22Rv1 (cell line): ENCODE data around the gene WNT8A.

ENCODE experiments used
- ZFX ChIP-seq: fragments of 450-650 bp; IDR thresholded peaks from 2 replicates; pipeline ENCODE4 v1.6.1; 2017; ENCODE audit warnings: antibody characterized with exemption, borderline replicate concordance
- TF ChIP-seq, protein P1 (sequence below): fragments of 450-650 bp; IDR thresholded peaks from 2 replicates; pipeline ENCODE4 v1.5.1; 2017; ENCODE audit warnings: mild to moderate bottlenecking

DNA sequence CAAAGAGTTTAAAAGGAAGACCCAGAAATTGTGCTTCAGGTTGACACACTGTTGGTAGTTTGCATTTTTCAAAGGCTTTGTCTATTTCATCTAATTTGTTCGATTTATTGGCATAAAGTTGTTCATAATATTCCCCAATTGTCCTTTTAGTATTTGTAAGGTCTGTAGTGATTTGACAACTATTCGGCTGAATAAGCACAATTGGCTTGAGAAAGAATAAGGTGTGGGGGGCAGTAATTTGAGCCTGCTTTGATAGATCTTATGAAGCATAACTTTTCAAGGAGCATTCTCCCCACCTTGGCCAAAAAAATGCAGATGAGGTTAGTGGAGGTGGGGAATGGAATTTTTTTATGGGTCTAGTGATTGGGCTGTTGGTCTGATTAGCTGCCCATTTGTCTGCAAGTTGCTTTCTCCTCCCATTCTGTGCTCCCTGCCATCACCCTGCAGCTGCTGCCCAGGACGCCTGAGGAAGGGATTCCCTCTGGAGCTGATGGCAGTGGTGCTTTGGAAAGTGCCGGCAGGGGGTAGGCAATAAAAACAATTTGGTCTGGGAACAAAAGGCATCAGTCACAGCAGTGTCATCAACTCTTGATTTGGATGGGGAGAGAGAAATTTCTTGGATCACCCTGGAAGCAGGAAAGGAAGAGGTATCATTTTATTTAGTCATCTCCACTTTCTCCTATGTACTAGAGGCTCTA lies 26.6 kb downstream of the WNT8A start:
- TF ChIP-seq, protein P1, sequence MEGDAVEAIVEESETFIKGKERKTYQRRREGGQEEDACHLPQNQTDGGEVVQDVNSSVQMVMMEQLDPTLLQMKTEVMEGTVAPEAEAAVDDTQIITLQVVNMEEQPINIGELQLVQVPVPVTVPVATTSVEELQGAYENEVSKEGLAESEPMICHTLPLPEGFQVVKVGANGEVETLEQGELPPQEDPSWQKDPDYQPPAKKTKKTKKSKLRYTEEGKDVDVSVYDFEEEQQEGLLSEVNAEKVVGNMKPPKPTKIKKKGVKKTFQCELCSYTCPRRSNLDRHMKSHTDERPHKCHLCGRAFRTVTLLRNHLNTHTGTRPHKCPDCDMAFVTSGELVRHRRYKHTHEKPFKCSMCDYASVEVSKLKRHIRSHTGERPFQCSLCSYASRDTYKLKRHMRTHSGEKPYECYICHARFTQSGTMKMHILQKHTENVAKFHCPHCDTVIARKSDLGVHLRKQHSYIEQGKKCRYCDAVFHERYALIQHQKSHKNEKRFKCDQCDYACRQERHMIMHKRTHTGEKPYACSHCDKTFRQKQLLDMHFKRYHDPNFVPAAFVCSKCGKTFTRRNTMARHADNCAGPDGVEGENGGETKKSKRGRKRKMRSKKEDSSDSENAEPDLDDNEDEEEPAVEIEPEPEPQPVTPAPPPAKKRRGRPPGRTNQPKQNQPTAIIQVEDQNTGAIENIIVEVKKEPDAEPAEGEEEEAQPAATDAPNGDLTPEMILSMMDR: no peak
- no peak for TF ChIP-seq ZFX
